ENCODE data around the gene UGT1A7.

DNA sequence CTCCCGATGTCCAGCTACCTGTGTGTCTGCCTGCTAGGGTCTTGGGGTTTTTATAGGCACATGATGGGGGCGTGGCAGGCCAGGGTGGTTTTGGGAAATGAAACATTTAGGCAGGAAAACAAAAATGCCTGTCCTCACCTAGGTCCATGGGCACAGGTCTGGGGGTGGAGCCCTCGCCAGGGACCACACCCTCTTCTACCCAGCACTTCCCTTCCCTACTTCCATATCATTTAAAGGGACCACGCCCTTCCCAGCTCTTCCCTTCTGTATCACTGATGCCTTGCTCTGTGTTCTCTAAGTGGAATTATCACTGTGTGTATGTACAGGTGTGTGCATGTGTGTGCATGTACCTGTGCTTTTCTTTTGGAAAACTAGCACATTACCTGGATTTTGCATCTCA, 84.7 kb downstream of the UGT1A7 start:
- TF ChIP-seq, protein P1, sequence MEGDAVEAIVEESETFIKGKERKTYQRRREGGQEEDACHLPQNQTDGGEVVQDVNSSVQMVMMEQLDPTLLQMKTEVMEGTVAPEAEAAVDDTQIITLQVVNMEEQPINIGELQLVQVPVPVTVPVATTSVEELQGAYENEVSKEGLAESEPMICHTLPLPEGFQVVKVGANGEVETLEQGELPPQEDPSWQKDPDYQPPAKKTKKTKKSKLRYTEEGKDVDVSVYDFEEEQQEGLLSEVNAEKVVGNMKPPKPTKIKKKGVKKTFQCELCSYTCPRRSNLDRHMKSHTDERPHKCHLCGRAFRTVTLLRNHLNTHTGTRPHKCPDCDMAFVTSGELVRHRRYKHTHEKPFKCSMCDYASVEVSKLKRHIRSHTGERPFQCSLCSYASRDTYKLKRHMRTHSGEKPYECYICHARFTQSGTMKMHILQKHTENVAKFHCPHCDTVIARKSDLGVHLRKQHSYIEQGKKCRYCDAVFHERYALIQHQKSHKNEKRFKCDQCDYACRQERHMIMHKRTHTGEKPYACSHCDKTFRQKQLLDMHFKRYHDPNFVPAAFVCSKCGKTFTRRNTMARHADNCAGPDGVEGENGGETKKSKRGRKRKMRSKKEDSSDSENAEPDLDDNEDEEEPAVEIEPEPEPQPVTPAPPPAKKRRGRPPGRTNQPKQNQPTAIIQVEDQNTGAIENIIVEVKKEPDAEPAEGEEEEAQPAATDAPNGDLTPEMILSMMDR (IDR thresholded peaks at IDR 0.05): no peak
- TF ChIP-seq ZFX (IDR thresholded peaks at IDR 0.05; ENCODE audit: borderline replicate concordance): no peak

Measured in 22Rv1 (cell line).